GM18951 (cell line): ENCODE measurements around the gene ZNF583.

Experiments
- POLR2A ChIP-seq: IDR thresholded peaks from 4 replicates; pipeline ENCODE4 v1.6.1; 2011; ENCODE audit warnings: mild to moderate bottlenecking; ENCODE audit not compliant: insufficient read length, insufficient read depth; ENCODE audit errors: extremely low read depth
- in situ Hi-C: fragments of 300-500 bp; cut with MboI; formaldehyde crosslinking; loops from one replicate; pipeline ENCODE4 v1.12.0; 2022; ENCODE audit warnings: low sequenced_read_pairs, mixed read lengths, inconsistent platforms; ENCODE audit not compliant: unreplicated experiment

ZNF583 gene

GRCh38 chr19:56403764-56404704 is at the start of gene ZNF583:
Gene ZNF583, plus strand, starts transcription at chr19:56404332. Its CDS starts 2,783 bp downstream, at chr19:56407115.
- in situ Hi-C loops, result no loop called here
- peak; percentile 8 for TF ChIP-seq POLR2A

- no peak for TF ChIP-seq POLR2A
- in situ Hi-C loops, result no loop called here
Measured at GRCh38 chr19:56355517-56355916, 48.6 kb upstream of the ZNF583 start.

- in situ Hi-C loops, result no loop called here
- no peak for TF ChIP-seq POLR2A
Measured at GRCh38 chr19:56356944-56357343, 47.2 kb upstream of the ZNF583 start.

GRCh38 chr19:56360841-56361240 is 43.3 kb upstream of the ZNF583 start:
- in situ Hi-C loops, result no loop called here
- no peak for TF ChIP-seq POLR2A

- peak; percentile 49 for TF ChIP-seq POLR2A
- in situ Hi-C loops, result no loop called here
Measured at GRCh38 chr19:56367829-56368711, 36.1 kb upstream of the ZNF583 start.

- no peak for TF ChIP-seq POLR2A
Measured at GRCh38 chr19:56369886-56370676, 34.1 kb upstream of the ZNF583 start.

GRCh38 chr19:56372281-56372680 is 31.9 kb upstream of the ZNF583 start:
- TF ChIP-seq POLR2A, result no peak
- in situ Hi-C loops, result no loop called here

More at GRCh38 chr19:56369886-56370676, 34.1 kb upstream of the ZNF583 start:
- in situ Hi-C loops, result no loop called here

GRCh38 chr19:56377105-56377924 is 26.8 kb upstream of the ZNF583 start:
- in situ Hi-C loops, result no loop called here
- TF ChIP-seq POLR2A, result no peak

GRCh38 chr19:56383826-56384605 is 20.1 kb upstream of the ZNF583 start:
- TF ChIP-seq POLR2A, result no peak
- in situ Hi-C loops, result no loop called here

- in situ Hi-C loops, result no loop called here
- TF ChIP-seq POLR2A, result peak; percentile 49
Measured at GRCh38 chr19:56393119-56394012, 10.8 kb upstream of the ZNF583 start, which contains the start of gene ZNF582. Gene ZNF582, minus strand, starts transcription at chr19:56393534. Its CDS starts 1,782 bp downstream, at chr19:56391752.
